Thyroid gland (tissue), 4 donors: Measurements from ENCODE around the gene PXN.

Experiments
- CTCF ChIP-seq, 6 experiments: fragments of 200-600 bp in 3 of 6; fragments of 450-650 bp in 3 of 6; sonication (generic) in 3 of 6; IDR thresholded peaks; one replicate each; pipeline ENCODE4 v1.5.1; 2016 to 2019; ENCODE audit warnings: antibody characterized with exemption in 6 of 6, mild to moderate bottlenecking in 2 of 6, inconsistent platforms in 1 of 6, moderate library complexity in 1 of 6
- POLR2A ChIP-seq, 2 donors: fragments of 450-650 bp; IDR thresholded peaks; one replicate each; pipeline ENCODE4 v1.6.1; 2017; ENCODE audit warnings: antibody characterized with exemption in 2 of 2, mild to moderate bottlenecking in 2 of 2, moderate library complexity in 1 of 2

- TF ChIP-seq CTCF (IDR thresholded peaks at IDR 0.05) = no peak
- TF ChIP-seq POLR2A (IDR thresholded peaks at IDR 0.05) = no peak
Measured at GRCh38 chr12:120211243-120211903, 54.2 kb downstream of the PXN start.
